GM18505 (cell line): ENCODE results near the gene GMPS.
"Not testable (repeated sequence)": the region's sequence is repeated elsewhere in the genome, so short reads cannot be mapped to it uniquely, and the experiment has no call there.

ENCODE experiments used
- ATAC-seq: cut with Tn5 transposase; IDR thresholded peaks from one replicate; pipeline ENCODE4 v1.9.1; 2021; ENCODE audit not compliant: unreplicated experiment
- POLR2A ChIP-seq: IDR thresholded peaks from 4 replicates; pipeline ENCODE4 v1.6.1; 2011; ENCODE audit warnings: borderline replicate concordance; ENCODE audit not compliant: insufficient read depth, insufficient read length; ENCODE audit errors: extremely low read depth

The GMPS gene

GRCh38 chr3:155861476-155862183 lies 8.8 kb upstream of the GMPS start:
- no peak for TF ChIP-seq POLR2A
- ATAC-seq, result no peak

GRCh38 chr3:155862290-155862982 lies 8.0 kb upstream of the GMPS start:
- not testable (repeated sequence) for ATAC-seq

GRCh38 chr3:155863072-155863784 lies 7.2 kb upstream of the GMPS start:
- no peak for TF ChIP-seq POLR2A

GRCh38 chr3:155869691-155870090 lies 759 bp upstream of the GMPS start:
- no peak for TF ChIP-seq POLR2A
- no peak for ATAC-seq

More at GRCh38 chr3:155863072-155863784, 7.2 kb upstream of the GMPS start:
- ATAC-seq, result no peak

- ATAC-seq, result peak; percentile 29
- no peak for TF ChIP-seq POLR2A
These were observed 695 bp downstream of the GMPS start for GRCh38 chr3:155870945-155871745.

GRCh38 chr3:155871746-155872158 lies 1.3 kb downstream of the GMPS start:
- peak; percentile 0 for ATAC-seq
- TF ChIP-seq POLR2A, result no peak

- ATAC-seq, result no peak
- TF ChIP-seq POLR2A, result no peak
These were observed 2.6 kb downstream of the GMPS start for GRCh38 chr3:155872904-155873646.

- no peak for TF ChIP-seq POLR2A
- ATAC-seq, result no peak
These were observed 5.6 kb downstream of the GMPS start for GRCh38 chr3:155876037-155876436.

- ATAC-seq, result no peak
- no peak for TF ChIP-seq POLR2A
These were observed 6.1 kb downstream of the GMPS start for GRCh38 chr3:155876503-155876902.

GRCh38 chr3:155880286-155880685 lies 9.8 kb downstream of the GMPS start:
- TF ChIP-seq POLR2A, result no peak
- no peak for ATAC-seq

GRCh38 chr3:155884292-155884691 lies 13.8 kb downstream of the GMPS start:
- ATAC-seq, result no peak
- TF ChIP-seq POLR2A, result no peak

- ATAC-seq, result no peak
- no peak for TF ChIP-seq POLR2A
These were observed 14.8 kb downstream of the GMPS start for GRCh38 chr3:155885292-155885691.

GRCh38 chr3:155886348-155886747 lies 15.9 kb downstream of the GMPS start:
- not testable (repeated sequence) for ATAC-seq
